Cerebellar nuclear complex (tissue), 1 donor: Measurements from ENCODE around the gene PGAM2.
"Not testable (repeated sequence)": the region's sequence is repeated elsewhere in the genome, so short reads cannot be mapped to it uniquely, and the experiment has no call there.

Experiments
- DNase-seq, 2 experiments: peaks; one replicate each; lab custom pipeline; 2025; lab: John Stamatoyannopoulos, UW

PGAM2 gene

DNA sequence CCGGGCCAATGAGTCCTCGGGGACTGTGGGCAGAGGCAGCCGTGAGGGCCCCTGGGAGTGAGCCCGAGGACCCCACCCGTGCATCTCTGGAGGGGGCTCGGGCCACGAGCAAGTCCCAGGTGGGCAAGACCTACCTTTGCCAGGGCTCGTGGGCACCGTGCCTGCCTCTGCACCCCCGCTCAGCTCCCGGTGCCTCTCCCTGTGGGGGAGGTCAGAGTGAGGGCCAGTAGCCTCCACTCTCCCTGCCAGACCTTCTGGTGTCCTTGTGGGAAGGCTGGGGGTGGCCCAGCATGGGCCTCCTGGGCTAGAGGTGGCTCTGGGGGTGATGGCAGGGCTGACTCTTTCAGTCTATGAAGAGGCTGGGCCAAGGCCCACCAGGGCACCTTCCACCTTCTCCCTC lies 35.9 kb downstream of the PGAM2 start:
- DNase-seq, result not testable (repeated sequence)

DNA sequence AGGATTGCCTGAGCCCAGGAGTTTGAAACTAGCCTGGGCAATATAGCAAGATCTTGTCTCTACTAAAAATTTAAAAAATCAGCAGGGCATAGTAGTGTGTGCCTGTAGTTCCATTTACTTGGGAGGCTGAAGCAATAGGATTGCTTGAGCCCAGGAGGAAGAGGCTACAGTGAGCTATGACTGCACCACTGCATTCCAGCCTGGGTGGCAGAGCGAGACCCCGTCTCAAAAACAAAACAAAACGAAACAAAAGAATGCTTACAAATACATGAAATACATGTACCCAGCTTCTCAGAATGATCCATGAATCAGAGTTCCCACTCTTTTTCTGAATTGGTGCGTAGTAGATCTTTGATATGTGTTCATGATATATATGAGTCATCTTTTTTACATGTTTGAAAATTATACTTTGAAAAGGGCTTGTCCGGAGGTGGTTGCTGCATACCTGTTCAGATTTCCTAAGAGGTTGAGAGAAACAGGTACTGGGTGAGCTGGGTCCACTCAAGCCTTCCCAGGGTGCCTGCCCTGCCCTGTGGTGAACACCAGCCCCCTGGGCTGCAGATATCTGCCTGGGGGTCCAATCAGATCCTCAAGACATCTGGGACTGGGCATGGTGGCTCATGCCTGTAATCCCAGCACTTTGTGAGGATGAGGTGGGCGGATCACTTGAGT lies 42.4 kb downstream of the PGAM2 start:
- not testable (repeated sequence) for DNase-seq

DNA sequence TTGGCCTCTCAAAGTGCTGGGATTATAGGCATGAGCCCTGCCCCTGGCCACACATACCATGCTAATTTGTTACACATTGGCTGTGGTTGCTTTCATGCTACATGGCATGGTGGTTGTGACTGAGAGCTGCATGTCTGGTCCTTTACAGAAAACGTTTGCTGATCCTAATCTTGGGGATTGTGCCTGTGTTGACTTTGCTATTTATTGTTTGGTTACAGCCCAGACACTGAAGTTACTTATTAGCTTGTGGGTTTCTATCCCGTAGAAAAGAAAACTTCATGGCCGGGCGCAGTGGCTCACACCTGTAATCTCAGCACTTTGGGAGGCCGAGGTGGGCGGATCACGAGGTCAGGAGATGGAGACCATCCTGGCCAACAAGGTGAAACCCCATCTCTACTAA lies 43.3 kb downstream of the PGAM2 start:
- not testable (repeated sequence) for DNase-seq

DNA sequence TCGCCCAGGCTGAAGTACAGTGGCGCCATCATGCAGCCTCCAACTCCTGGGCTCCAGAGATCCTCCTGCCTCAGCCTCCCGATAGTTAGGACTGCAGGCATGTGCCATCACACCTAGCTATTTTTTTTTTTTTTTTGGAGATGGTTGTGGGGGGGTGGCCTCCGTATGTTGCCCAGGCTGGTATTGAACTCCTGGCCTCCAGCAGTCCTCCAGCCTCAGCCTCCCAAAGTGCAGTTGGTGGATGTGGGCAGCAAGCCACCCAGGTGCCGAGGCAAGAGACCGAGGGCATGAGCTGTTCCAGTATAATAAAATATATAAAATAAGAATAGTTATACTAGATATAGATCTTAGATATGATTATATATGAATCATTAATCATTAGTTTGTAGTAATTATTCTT lies 45.5 kb downstream of the PGAM2 start:
- DNase-seq, result not testable (repeated sequence)

DNA sequence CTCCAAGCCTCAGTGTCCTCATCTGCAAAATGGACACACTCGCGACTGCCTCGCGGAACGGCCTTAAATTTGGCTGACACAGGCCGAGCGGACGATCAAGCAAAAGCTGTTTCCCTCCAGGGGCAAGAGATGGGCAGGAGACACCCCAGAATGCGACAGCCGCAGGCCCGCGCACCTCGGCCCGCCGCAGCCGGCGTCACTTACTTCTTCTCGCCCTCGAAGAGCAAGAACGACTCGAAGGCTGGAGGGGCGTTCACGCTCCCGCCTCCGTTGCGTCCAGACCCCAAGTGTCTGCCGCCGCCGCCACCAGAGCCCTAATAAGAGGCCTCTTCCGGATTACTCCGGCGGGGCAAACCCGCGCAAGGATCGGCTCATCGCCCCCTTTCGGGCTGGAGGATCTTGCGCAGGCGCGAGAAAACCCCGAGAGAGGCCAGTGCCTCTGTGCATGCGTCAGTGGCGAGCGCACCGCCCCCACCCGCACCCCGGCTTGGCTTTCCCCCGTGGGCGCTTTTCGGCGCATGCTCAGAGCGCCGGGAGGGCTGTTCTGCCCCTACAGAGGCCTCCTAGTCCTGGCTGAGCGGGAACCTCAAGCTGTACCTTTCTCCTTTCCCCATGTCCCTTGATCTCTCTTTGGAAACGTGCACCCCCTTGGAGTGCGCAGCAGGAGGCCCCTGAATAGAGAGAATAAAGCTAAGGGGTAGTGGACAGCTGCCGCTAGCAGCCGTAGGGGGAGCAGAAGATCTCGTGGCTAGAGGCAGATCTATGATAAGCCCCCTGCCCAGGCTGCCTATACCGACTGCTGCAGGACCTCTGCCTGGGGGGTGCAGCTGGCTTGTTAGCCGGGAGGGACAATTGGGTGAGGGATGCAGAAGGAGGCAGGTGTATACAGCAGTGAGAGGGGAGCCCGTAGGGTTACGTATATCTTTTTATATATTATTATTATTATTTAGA lies 46.2 kb downstream of the PGAM2 start:
- DNase-seq, result peak; percentile 71 to 95

DNA sequence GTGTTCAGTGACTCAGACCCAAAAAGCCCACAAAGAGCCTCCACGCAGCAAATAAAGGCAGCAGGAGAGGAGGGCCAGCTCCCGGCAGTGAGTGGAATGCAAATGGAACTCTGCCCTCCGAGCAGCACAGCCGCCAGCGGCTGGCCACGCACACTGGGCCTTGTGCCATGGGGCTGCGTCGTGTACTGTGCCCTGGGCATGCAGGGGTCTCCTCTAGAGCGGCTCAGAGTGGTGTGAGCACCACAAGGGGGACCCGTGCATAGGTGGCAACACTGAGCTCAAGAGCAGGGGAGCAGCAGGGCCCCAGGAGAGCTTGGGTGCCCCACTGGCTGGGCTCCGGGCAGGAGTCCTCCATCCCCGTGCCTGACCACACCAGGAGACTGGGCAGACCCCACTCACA lies 50.3 kb downstream of the PGAM2 start:
- not testable (repeated sequence) for DNase-seq
